Activated B cell treated with CpG ODN at 0.5 μM for 24 hours (primary cell): ENCODE results near the gene CYP3A7. TPM values are rescaled to one million over a fixed set of nuclear protein-coding genes. Genes with fewer than 3 reads are reported as not detected.

Source experiments
- ATAC-seq: fragments of 200-7000 bp; cut with Tn5 transposase; one replicate; pipeline ENCODE4 v1.10.0; 2021; ENCODE audit warnings: low read depth, mild to moderate bottlenecking, moderate library complexity
- CTCF ChIA-PET: fragments of 350-600 bp; sonication (Branson Sonifier 250); formaldehyde crosslinking; loops from one replicate; lab custom pipeline; 2021; ENCODE audit warnings: antibody characterized with exemption; lab: Charles Lee
- POLR2A ChIA-PET: fragments of 350-600 bp; sonication (Branson Sonifier 250); formaldehyde crosslinking; loops from one replicate; lab custom pipeline; 2021; ENCODE audit warnings: antibody characterized with exemption; lab: Charles Lee
- DNase-seq: peaks from one replicate; pipeline ENCODE4 v3.0.0; 2022
- H3K27ac Mint-ChIP-seq: one replicate; pipeline ENCODE4 v1.8.0; 2020; ENCODE audit warnings: mixed read lengths
- H3K27me3 Mint-ChIP-seq: one replicate; pipeline ENCODE4 v1.8.0; 2021; ENCODE audit warnings: mixed read lengths
- H3K36me3 Mint-ChIP-seq: one replicate; pipeline ENCODE4 v1.8.0; 2021; ENCODE audit warnings: low read depth, mixed read lengths
- H3K4me1 Mint-ChIP-seq: one replicate; pipeline ENCODE4 v1.8.0; 2021; ENCODE audit warnings: mixed read lengths
- H3K4me3 Mint-ChIP-seq: one replicate; pipeline ENCODE4 v1.8.0; 2020; ENCODE audit warnings: mild to moderate bottlenecking, mixed read lengths
- H3K9me3 Mint-ChIP-seq: one replicate; pipeline ENCODE4 v1.8.0; 2020; ENCODE audit warnings: mixed read lengths
- intact Hi-C: fragments of 100-400 bp; cut with micrococcal nuclease; formaldehyde crosslinking; loops from one replicate; pipeline ENCODE4 v1.15.1; 2024
- total RNA-seq: library from RNA; stranded (reverse); gene quantifications from 2 replicates; pipeline ENCODE4 v1.2.3, GENCODE V29; 2022
- TF ChIP-seq, protein P1 (sequence below): fragments of 200-600 bp; IDR thresholded peaks from one replicate; pipeline ENCODE4 v1.8.0; 2022; ENCODE audit warnings: antibody characterized with exemption, mild to moderate bottlenecking

Gene CYP3A7
- total RNA-seq, 1 donor from 2014 or later, result not detected

DNA sequence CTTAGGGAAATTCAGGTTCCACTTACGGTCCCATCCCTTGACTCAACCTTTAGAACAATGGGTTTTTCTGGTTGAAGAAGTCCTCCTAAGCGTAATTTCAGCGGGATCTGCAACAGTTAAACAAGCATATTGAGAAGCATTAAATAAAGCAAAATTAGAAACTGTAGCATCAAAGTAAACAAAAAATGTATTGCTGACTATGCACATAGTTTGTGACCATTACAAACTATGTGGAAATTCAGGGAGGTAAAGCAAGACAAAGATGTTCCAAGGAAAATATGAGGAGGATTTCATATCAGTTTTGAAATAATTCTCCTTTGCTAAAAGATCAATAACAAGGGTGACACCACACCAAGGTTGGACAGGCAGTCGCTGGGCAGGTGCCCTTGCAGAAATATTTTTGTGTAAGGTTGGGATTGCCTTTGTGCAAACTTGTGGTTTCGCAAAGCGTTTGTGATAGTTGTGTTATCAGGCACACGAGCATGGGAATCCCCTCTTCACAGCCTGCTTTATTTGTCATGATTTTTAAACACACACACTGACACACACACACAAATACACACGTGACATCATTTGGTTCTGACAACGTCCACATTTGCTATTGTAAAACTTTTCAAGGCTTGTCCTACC is 49.8 kb downstream of the CYP3A7 start:
- H3K4me3 Mint-ChIP-seq, result no peak overlapping the region
- POLR2A ChIA-PET, result no interaction called here
- no peak overlapping the region for H3K27ac Mint-ChIP-seq
- H3K9me3 Mint-ChIP-seq, result peaks cover 6% of the 10 kb centered on the region
- H3K27me3 Mint-ChIP-seq, result peaks cover 5% of the 10 kb centered on the region
- intact Hi-C loops, result no loop called here
- no peak for DNase-seq
- CTCF ChIA-PET, result no interaction called here
- no peaks in the 10 kb centered on the region for H3K4me1 Mint-ChIP-seq
- peaks cover 5% of the 10 kb centered on the region for H3K36me3 Mint-ChIP-seq
- ATAC-seq, result no peak
- TF ChIP-seq, protein P1, sequence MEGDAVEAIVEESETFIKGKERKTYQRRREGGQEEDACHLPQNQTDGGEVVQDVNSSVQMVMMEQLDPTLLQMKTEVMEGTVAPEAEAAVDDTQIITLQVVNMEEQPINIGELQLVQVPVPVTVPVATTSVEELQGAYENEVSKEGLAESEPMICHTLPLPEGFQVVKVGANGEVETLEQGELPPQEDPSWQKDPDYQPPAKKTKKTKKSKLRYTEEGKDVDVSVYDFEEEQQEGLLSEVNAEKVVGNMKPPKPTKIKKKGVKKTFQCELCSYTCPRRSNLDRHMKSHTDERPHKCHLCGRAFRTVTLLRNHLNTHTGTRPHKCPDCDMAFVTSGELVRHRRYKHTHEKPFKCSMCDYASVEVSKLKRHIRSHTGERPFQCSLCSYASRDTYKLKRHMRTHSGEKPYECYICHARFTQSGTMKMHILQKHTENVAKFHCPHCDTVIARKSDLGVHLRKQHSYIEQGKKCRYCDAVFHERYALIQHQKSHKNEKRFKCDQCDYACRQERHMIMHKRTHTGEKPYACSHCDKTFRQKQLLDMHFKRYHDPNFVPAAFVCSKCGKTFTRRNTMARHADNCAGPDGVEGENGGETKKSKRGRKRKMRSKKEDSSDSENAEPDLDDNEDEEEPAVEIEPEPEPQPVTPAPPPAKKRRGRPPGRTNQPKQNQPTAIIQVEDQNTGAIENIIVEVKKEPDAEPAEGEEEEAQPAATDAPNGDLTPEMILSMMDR, result no peak

- CTCF ChIA-PET, result no interaction called here
- no peak for DNase-seq
- Mint-ChIP-seq H3K4me1 (no peaks in the 10 kb centered on the region), H3K4me3 (no peak within 1 kb of the TSS), H3K36me3 (peaks cover 5% of the 10 kb centered on the region), H3K9me3 (peaks cover 4% of the 10 kb centered on the region), H3K27ac (no peak within 1 kb of the TSS), H3K27me3 (peaks cover 3% of the 10 kb centered on the region)
- TF ChIP-seq, protein P1, result no peak
- POLR2A ChIA-PET, result no interaction called here
- intact Hi-C loops, result no loop called here
- no peak for ATAC-seq
These were observed 55.4 kb downstream of the CYP3A7 start, which contains the start of gene CYP3A5 for GRCh38 chr7:99679400-99680191. TSS of gene CYP3A5 (minus strand) at chr7:99679996. CDS start at chr7:99679896, 100 bp downstream.

- DNase-seq (no peak), ATAC-seq (no peak)
- intact Hi-C loops, result no loop called here
- no peak overlapping the region for H3K27ac Mint-ChIP-seq
- H3K27me3 Mint-ChIP-seq, result peaks cover 3% of the 10 kb centered on the region
- TF ChIP-seq, protein P1, result no peak
- peaks cover 4% of the 10 kb centered on the region for H3K9me3 Mint-ChIP-seq
- H3K36me3 Mint-ChIP-seq, result peaks cover 5% of the 10 kb centered on the region
- no peaks in the 10 kb centered on the region for H3K4me1 Mint-ChIP-seq
- POLR2A ChIA-PET, result no interaction called here
- CTCF ChIA-PET, result no interaction called here
- no peak overlapping the region for H3K4me3 Mint-ChIP-seq
These were observed 56.0 kb downstream of the CYP3A7 start for GRCh38 chr7:99679032-99679399.

GRCh38 chr7:99677648-99678045 is 57.3 kb downstream of the CYP3A7 start:
- Mint-ChIP-seq H3K4me3 (no peak overlapping the region), H3K27ac (no peak overlapping the region), H3K36me3 (peaks cover 5% of the 10 kb centered on the region), H3K27me3 (no peaks in the 10 kb centered on the region), H3K4me1 (no peaks in the 10 kb centered on the region), H3K9me3 (peaks cover 4% of the 10 kb centered on the region)
- CTCF ChIA-PET, result no interaction called here
- intact Hi-C loops, result no loop called here
- ATAC-seq (no peak), DNase-seq (no peak)
- TF ChIP-seq, protein P1, result no peak
- POLR2A ChIA-PET, result no interaction called here

DNA sequence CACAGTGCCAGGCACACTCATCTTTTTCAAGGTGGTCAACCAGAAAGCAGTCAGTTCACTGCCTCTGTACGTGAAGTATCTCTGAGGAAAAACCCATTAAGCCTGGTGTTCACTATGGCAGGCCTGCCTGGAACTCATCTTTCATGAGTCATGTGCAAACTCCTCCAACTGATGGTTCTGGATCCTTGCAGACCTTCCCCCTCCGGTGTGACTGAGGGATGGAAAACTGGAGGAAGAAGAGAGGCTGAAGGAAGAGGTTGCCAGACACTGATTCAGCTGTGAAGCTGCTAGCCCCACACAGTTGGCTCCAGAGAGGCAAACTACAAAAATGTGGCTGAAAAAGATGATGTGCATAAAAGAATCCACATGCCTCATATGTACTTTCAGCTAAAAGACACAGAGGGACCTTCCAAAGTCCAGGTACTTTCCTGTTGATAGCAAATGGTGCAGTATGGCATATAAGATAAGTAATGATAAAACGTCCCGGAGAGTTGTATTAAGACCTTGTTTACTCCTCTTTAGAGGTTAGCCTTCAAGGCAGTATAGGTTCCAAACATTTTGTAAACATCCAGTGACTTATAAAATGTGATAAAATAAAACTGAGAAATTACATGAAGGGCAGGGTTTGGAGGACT is 57.9 kb downstream of the CYP3A7 start:
- TF ChIP-seq, protein P1, result no peak
- Mint-ChIP-seq H3K27ac (no peak overlapping the region), H3K36me3 (peaks cover 3% of the 10 kb centered on the region), H3K4me1 (no peaks in the 10 kb centered on the region), H3K4me3 (no peak overlapping the region), H3K9me3 (peaks cover 2% of the 10 kb centered on the region), H3K27me3 (no peaks in the 10 kb centered on the region)
- POLR2A ChIA-PET, result no interaction called here
- ATAC-seq, result no peak
- CTCF ChIA-PET, result no interaction called here
- intact Hi-C loops, result no loop called here
- DNase-seq, result no peak
